Body of pancreas (tissue), 4 donors: ENCODE data around the gene SLC24A4.

Source experiments
- CTCF ChIP-seq, 7 experiments: fragments of 450-650 bp in 4 of 7; fragments of 200-600 bp in 3 of 7; sonication (generic) in 3 of 7; IDR thresholded peaks; one replicate each; pipeline ENCODE4 v1.5.1; 2016 to 2019; ENCODE audit warnings: antibody characterized with exemption in 7 of 7
- POLR2A ChIP-seq, 3 donors: fragments of 450-650 bp; IDR thresholded peaks; one replicate each; pipeline ENCODE4 v1.6.1; 2016; ENCODE audit warnings: antibody characterized with exemption in 3 of 3, mild to moderate bottlenecking in 2 of 3

DNA sequence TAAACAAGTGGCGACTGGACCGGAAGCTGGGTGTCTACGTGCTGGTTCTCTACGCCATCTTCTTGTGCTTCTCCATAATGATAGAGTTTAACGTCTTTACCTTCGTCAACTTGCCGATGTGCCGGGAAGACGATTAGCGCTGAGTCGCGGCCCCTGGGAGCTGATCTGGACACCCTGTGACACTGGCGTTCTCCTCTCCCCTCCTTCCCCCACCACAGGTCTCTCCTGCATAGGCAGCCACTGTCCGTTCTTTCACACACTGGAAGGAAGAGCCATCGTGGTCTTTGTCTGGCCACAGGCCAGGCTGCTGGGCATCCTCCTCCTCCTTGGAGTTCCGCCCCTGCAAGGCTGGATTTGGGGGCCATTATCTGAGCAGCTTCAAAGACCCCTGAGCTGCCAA is 170.5 kb downstream of the SLC24A4 start:
- TF ChIP-seq CTCF (IDR thresholded peaks at IDR 0.05) (no peak), POLR2A (IDR thresholded peaks at IDR 0.05) (no peak)
